NCI-H128 (cell line): ENCODE data around the gene PPP1R3C.

ENCODE experiments used
- DNase-seq: peaks from one replicate; lab custom pipeline; 2025; ENCODE audit not compliant: unreplicated experiment; lab: John Stamatoyannopoulos, UW

PPP1R3C gene

DNA sequence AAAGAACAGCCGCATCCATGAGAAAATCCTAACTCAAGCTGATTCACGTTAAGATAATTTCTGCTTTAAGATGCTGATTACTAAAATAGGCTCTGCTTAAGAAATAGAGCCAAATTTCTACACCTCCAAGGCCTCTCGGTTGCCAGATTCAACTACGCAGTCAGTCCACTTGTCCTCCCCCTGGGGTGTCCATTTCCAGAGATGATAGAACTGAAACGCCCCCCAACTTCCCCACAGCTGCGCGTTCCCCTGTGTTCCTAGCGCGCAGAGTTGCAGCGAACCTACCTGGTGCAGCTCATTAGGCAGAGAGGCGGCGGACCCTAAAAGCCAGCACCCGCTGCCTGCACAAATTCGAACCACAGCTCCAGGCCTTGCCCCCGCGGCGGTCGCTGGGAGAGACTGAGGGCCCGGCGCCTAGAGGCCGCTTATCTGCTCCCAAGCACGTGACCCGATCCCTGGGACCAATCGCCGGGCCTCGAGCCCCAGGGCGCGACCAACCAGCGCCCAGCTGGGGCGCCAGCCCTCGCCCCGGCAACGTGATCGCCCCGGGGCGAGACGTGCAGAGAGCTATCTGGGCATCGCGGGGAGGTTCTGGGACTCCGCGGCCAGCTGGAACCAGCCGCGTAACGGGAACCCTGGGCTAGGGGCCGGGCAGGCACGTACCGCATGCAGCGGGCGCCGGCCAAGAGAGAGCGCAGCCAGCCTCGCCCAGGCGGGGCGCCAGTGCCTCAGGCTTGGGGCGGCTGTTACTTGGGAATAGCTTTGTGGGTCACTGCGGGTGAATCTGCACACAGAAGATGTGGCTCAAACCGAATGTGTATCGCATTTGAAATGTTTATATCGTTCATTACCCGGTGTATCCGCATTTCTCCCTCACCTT lies at the start of gene PPP1R3C:
Gene PPP1R3C (minus strand): TSS at position 401 of the 880 bp plus-strand sequence. CDS start 102 bp downstream, at position 299.
- peak; percentile 71 for DNase-seq

DNA sequence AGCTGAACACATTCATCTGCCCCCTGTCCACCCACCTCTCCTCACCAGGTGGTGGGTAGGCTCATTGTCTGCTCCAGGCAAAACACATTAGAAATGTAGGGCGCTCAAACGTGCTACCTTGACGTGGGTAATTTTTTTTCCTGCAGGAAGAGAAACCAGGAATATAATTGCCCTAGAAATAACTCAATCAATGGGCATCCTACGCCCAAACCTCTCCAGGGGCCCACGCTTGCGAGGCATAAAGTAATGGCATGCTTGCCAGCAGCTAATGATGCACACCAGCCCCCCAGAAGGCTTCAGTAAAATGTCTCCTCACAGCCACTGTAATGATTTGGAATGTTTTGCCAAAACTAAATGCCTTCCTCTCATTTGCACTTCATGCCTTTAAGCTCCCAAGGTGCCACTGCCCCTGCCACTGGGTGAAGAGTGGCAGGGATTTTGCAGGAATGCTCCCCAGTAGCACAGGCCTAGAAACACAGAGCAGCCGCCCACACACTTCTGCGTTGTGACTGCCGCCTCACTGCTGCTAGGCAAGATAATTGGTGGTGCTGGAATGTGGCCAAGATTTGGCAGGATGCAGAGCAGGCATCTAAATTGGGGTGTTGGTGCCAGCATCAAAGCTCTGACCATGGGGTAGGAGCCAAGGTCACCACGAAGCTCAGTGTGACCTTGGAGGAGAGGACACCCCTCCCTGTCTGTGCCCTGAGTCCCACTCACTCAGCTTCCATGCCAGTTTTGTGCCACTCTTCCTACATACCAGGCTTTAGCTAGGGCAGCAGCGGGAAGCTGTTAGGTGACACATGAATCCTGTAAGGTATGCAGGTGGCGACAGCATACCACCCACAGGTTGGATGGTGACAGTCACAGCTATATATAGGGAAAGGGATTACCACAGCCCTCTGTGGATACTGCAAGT lies 48.7 kb upstream of the PPP1R3C start:
- DNase-seq: peak; percentile 3

DNA sequence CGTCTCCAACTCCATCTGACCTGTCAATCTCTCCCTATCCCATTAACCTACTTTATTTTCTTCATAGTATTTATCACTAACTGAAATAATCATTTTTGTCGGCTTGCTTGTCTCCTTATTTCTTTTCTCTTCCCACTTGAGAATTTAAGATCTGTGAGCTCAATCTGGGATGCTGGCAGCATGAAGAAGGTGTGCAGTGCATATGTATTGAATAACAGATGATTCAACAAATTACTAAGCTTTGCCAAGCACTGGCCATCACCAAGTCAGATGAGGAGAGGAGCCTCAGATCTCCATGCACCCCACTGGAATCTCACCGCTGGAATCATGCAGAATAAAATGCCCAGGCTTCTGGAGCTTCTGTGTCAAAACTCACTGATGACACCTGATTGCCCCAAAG lies 47.6 kb upstream of the PPP1R3C start:
- no peak for DNase-seq

DNA sequence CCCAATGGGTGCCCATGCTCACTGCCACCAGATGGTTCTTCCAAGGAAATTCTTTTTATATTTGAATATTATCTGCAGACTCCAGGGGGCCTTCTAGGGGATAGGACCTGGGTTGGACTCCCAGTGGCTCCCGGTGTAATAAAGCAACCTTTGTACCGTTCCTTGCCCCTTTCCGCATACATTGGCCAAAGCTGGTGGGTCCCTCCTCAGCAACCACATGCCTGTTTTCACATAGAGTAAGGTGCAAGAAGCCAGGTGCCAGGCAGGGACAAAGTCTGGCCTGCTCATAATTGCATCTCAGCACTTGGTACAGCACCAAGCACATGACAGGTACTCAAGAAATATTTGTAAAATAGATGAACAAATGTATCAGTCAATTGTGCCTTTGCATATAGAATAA lies 46.4 kb upstream of the PPP1R3C start:
- no peak for DNase-seq

DNA sequence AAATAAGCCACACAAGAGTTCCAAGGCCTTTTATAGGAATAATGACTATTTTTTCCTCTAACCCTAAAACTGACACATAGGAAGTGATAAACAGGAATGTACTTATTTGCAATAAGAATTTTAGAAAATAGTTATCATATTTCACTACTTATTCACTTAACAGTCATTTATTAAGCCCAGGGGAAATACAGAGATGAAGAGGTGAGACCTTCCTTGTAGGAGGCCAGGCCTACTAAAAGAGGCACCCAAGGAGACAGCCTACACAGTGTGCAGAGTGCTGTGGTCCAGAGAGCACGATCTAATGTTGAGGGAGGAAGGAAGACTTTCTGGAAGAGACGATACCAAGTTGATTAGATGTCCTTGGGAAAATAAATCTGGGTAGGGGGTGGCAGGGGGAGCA lies 45.0 kb upstream of the PPP1R3C start:
- DNase-seq: no peak

DNA sequence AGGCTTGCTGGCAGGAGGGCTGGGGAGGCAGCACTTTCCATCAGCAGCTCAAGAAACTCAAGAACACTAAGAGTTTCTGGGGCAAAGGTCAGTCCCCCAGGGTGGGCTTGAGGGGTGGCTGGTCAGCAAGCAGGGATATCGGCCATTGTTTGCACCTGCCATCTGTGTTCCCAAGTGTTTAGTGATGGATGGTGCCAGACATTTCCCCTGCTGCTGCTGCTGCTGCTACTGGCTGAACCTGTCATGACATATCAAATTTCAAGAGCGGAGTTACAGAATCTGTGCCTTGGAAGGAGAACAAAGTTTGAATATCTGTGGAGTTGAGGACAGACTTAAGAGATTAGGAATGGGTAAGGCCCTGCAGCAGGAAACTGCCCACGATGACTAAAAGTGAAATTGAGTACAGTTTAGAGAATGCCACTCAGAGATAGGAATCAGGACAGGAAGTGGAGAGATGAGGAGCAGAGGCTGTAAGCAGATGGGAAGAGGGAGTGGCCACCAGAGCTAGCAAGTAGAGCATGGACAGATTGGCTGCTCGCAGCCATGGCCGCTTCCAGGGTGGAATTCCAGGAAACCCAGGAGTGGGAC lies 39.2 kb upstream of the PPP1R3C start:
- no peak for DNase-seq

DNA sequence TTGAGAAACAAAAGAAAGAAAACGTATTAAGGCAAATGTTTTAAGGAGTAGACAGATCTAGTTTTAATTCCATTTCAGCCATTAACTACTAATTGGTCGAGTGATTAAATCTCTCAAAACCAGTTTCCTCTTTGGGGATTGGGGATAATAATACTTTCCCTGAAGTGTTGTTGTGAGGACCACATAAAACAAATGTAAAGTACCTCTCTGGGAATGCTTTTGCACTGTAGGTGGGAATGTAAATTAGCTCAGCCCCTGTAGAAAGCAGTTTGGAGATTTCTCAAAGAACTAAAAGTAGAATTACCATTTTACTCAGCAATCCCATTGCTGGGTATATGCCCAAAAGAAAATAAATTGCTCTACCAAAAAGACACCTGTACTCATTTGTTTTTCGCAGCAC lies 36.0 kb upstream of the PPP1R3C start:
- DNase-seq: no peak

DNA sequence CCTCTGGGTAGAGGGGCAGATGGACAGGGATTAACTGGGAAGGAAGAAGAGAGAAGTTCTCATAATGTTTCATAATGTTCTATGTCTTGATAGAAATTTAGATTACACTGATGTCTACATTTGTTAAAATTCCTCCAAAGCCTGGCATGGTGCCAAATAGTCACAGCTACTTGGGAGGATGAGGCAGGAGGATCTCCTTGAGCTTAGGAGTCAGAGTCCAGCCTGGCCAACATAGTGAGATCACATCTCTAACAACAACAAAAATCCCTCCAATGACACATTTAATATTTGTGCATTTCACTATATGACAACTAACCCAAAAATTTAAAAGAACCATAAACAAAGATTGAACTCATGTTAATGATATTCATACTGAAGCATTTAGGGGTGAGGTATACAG lies 33.0 kb upstream of the PPP1R3C start:
- no peak for DNase-seq

DNA sequence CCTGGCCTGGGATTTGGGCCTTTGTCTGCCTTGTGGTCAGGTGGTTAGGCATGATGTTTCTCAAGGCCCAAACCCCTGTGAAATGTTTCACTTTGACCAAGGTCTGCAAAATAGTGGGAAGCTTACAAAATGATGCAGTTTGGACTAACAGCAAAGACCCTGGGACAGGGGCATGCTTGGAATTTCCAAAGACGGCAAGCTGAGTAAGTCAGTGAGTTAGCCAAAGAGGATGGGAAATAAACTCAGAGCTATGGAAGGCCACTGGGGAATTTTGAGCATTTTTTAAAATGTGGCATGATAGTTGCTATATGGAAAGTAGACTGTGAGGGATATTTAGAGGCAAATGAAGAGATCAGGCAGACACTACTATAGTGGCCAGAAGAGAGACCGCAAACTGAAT lies 31.6 kb upstream of the PPP1R3C start:
- DNase-seq: no peak

DNA sequence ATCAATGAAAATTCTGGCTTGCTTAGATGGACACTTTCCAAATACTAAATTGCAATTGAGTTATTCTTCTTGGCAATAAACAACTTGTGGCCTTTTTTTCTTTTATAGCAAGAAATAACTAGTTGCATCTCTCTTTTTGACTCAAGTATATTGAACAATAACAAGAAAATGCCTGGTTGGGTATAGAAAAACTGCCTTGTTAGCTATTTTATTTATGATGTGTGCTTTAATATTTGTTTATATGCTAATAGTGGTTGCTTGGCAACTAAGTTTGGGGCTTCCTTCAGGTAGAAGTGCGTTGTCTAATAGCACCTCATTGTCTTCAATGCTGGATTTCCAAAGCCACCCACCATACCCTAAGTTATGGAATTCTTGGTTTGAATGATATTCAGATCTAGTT lies 30.1 kb upstream of the PPP1R3C start:
- DNase-seq: no peak

DNA sequence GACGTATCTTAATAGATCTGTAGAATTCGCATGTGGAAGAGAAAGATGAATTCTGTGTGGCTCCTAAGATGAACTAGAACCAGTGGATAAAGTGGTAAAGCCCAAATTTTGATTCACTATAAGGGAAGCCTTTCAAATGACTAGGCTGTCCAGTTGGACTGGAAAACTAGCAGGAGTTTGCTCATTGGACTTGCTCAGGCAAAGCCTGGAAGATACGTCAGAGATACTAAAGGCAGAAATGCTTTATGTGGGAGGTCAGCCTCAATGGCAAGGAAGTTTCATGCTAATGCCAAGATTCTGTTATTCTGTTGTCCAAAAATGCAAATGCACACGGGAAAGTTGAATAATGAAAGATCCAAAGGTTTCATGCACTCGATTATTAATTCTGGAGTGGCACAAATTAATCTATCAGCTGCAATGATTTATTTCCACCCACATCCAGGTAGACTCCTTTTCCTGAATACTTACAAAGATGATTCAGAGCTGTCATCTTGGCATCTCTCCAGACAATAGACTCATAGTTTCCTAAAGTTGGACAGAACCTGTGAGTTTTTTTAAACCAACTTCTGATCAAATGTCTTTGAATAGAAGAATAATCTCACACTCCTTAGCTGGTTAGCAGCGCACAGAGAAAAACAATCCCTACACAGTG lies 20.5 kb upstream of the PPP1R3C start:
- no peak for DNase-seq

DNA sequence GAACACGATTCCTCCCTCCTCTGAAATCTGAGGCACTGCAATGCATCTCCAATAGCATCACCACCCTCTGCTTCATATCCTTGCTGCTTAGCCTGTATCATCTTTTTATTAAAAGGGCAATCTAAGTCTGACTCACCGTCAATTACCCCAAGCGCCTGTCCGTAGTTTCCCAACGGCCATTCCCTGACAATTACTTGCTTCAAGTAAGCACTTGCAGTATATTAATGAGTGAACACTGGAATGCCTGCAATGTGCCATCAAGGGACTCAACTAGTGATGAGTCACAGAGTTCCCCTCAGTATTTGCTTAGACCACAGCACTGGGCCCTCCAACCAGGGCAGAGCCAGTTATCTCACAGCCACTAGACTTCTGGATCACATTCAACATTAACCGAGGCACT lies 19.5 kb upstream of the PPP1R3C start:
- DNase-seq: no peak

DNA sequence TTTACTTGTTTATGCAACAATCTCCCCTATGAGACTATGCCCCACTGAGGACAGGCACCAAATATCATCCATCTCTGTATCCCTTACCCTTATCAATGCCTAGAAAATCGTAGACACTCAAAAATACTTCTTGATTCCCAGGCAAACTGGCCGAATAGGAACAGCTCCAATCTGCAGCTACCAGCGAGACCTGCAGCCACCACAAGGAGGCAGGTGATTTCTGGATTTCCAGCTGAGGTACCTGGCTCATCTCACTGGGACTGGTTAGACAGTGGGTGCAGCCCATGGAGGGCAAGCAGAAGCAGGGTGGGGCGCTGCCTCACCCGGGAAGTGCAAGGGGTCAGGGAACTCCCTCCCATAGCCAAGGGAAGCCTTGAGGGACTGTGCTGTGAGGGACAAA lies 10.8 kb upstream of the PPP1R3C start:
- DNase-seq: no peak

DNA sequence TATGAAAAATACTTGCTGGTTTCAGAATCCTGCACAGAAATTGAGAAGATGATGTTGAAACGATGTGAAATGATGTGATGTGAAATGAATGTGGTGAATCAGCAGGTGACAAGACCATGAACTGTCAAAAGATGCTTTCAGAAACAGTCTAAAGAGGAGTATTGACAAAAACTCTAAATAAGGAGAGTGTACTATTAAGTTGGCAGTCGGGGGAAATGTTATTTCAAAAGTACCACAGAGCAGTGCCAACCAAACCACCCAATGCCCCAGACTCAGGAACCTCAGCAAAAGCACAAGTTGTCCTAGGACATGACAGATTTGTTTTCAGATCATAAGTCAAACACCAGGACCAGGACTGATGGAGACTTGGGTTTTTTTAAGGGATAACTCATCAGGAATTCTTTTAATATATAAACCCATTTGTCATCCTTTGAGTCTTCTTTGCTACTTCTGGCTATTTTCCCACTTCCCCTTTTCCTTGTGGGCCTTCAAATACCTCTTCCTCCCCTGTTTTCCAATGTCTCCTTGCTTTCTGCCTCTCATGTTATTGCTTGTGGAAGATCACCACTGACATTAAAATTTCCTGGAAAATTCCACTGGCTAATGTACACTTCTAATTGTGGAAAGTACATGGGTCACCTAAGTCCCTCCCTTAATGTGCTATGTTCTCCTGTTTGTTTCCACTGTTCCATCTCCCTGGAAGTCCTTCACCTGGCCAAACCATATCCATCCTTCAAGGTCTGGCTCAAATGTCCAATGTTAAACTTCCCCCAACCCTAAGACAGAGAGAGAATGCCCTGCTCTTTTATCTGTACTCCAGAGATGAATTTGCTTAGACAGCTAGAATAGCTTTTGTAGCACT lies 10.2 kb upstream of the PPP1R3C start:
- DNase-seq: no peak

DNA sequence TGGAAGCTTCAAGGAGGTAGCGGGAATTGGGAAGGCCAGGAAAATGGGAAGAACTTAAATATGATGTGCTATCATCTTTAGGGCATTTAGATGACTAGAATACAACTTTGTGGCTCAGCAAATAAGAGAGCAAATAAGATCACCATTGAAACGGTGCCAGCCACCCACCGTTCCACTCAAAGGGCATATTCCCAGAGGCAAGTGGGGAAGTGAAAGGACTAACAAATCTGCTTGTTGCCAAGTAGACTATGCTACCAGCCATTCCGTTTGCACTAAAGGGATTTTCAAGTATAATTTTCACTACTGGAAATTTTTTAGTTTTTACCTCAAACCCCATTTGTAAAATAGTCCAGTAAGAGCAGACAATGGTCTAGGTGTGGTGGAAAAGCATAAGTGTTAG lies 4.0 kb upstream of the PPP1R3C start:
- no peak for DNase-seq

DNA sequence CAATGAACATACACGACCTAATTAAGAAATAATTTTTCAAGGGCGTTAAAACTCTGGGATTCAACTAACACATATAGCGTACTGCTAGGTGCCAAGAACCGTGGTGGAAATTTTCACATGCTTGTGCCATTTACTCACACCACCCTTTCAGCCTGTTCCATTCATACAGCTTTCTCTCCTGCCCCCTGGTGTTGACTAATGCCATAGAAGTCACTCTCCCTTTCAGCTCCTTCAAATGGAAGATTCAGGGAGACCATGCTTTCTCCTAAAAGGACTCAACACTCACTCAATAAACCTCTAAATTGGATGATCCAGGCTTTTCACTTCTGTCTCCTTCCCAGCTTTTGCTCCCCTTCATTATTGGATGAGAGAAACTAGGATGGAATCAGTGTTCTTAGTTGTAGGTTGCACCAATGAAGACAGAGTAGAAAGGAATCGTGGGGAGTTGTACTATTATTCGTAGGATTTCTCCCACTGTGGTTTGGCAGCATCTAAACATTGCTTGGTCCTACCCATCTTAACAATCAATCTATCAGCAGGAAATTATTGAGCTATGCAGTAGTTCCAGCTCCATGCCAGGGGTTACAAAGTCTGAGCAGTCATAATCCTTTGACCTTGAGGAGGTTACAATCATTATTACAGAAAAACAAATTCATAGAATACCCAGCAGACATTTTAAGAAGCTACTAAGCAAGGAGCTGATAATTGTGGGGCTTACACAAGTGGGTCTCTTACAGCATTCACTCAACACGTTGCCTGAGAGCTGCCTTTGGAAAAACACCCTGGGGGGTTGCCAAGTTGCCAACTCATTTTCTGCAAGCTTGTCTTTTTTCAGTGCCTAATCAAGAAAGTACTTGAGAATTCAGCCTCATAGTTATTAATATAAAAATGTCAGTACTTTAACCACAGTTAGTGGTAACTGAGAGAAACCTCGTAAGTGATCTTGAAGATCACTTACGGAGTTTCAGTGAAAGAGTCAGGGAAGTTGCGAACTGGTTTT lies 2.8 kb upstream of the PPP1R3C start:
- DNase-seq: peak; percentile 9

DNA sequence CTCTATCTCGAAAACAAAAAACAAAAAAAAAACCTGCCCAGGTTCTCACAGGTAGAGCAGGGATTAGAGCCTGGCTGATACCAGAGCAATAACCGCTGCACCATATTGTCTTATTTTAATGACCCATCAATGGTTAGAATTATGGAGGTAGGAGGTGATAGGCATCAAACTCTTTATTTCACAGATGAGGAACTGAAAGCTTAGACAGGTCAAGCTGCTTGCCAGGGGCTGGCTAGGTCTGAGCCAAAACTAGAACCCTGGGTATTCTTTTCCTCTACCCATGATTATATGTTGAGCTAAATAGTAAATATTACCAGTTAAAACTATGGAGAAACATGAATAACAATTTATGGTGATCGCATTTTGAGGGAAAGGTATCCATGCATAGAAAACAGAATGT lies 2.0 kb upstream of the PPP1R3C start:
- DNase-seq: no peak

DNA sequence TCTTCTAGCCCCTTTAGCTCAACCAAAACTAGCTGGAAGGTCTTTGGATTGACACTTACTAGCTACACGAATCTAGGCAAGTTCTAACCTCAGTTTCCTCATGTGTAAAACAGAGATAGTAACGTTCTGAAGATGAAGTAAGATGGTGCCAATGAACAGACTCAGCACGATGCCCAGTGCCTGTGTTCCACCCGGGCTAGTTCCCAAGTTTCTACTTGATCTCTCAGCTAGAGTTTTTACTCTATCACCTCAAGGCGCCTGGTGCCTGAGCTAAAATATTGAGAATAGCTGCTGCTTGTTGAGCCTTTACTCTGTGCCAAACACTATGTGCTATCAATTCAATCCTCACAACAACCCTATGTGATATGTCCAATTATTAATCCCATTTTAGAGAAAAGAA lies 1.4 kb upstream of the PPP1R3C start:
- DNase-seq: no peak

DNA sequence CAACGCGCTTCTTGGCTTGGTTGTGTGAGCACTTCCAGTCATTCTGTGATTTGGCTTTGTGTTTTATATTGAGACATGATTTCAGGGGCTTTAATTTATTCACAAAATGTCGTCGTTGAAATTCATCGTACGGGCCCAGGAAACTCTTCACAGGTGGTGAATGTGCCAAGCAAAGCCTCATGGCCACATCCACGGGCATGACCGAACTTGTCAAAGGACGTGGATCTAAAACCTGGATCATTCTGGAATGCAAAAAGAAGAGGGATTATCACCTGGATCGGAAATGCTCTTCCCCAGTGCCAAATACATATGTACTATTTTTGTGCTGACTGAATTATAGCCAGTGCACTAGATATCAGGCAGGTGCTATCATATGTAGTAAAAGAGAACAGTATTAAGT lies 2.2 kb downstream of the PPP1R3C start:
- DNase-seq: no peak
